RCC 7860 (cell line): Measurements from ENCODE around the gene TRAFD1.

ENCODE experiments used
- DNase-seq: peaks from one replicate; pipeline ENCODE4 v3.0.0-alpha.2; 2015; ENCODE audit warnings: low spot score
- FAIRE-seq: peaks from 2 replicates; lab custom pipeline; 2012; peaks lifted over from hg19 to GRCh38; lab: Jason Lieb, UNC

Gene TRAFD1

GRCh38 chr12:112112409-112113133 is 12.8 kb upstream of the TRAFD1 start:
- DNase-seq (no peak), FAIRE-seq (no peak)

GRCh38 chr12:112115259-112116045 is 9.9 kb upstream of the TRAFD1 start:
- DNase-seq (no peak), FAIRE-seq (no peak)

- no peak for FAIRE-seq
- DNase-seq: no peak
These were observed 8.9 kb upstream of the TRAFD1 start for GRCh38 chr12:112116232-112117060.

- FAIRE-seq: no peak
- no peak for DNase-seq
These were observed 7.7 kb upstream of the TRAFD1 start for GRCh38 chr12:112117685-112118084.

- no peak for FAIRE-seq
- DNase-seq: peak; percentile 54
These were observed 3.4 kb upstream of the TRAFD1 start for GRCh38 chr12:112121780-112122565.

- FAIRE-seq (no peak), DNase-seq (no peak)
These were observed 2.3 kb upstream of the TRAFD1 start for GRCh38 chr12:112122823-112123690.

- FAIRE-seq (no peak), DNase-seq (no peak)
These were observed 476 bp upstream of the TRAFD1 start for GRCh38 chr12:112124918-112125249.

- DNase-seq: no peak
- no peak for FAIRE-seq
These were observed 659 bp downstream of the TRAFD1 start for GRCh38 chr12:112126000-112126438.

GRCh38 chr12:112126911-112127310 is 1.6 kb downstream of the TRAFD1 start:
- FAIRE-seq (no peak), DNase-seq (peak; percentile 57)

GRCh38 chr12:112130441-112130998 is 5.2 kb downstream of the TRAFD1 start:
- peak; percentile 73 for FAIRE-seq
- DNase-seq: peak; percentile 60

- FAIRE-seq (no peak), DNase-seq (no peak)
These were observed 6.3 kb downstream of the TRAFD1 start for GRCh38 chr12:112131686-112132085.

- DNase-seq (no peak), FAIRE-seq (no peak)
These were observed 8.1 kb downstream of the TRAFD1 start for GRCh38 chr12:112133418-112133817.

GRCh38 chr12:112134731-112135130 is 9.4 kb downstream of the TRAFD1 start:
- no peak for FAIRE-seq

GRCh38 chr12:112140728-112141127 is 15.4 kb downstream of the TRAFD1 start:
- DNase-seq: no peak
- FAIRE-seq: no peak

More at GRCh38 chr12:112134731-112135130, 9.4 kb downstream of the TRAFD1 start:
- no peak for DNase-seq

- DNase-seq: no peak
These were observed 20.8 kb downstream of the TRAFD1 start for GRCh38 chr12:112146123-112146522.

GRCh38 chr12:112148031-112148513 is 22.7 kb downstream of the TRAFD1 start:
- FAIRE-seq: no peak

More at GRCh38 chr12:112146123-112146522, 20.8 kb downstream of the TRAFD1 start:
- FAIRE-seq: no peak

GRCh38 chr12:112149596-112149995 is 24.2 kb downstream of the TRAFD1 start:
- DNase-seq (no peak), FAIRE-seq (no peak)

More at GRCh38 chr12:112148031-112148513, 22.7 kb downstream of the TRAFD1 start:
- peak; percentile 55 for DNase-seq

GRCh38 chr12:112151766-112152541 is 26.6 kb downstream of the TRAFD1 start:
- DNase-seq (no peak), FAIRE-seq (no peak)
